ENCODE results near the gene CTNNB1. TPM values are rescaled to one million over a fixed set of nuclear protein-coding genes. Genes with fewer than 3 reads are reported as not detected.
A peak's percentile ranks its signal among the peaks of the same experiment; 100 is the strongest.

The CTNNB1 gene
- total RNA-seq, 3 donors from 2014 or later (not counting 1 experiment from before 2014, with no cell fraction given): 213 to 258 (median 230) TPM

- H3K27me3 Mint-ChIP-seq (ENCODE audit: low read depth in 2 of 2): no peaks in the 10 kb centered on the region
- TF ChIP-seq CTCF (IDR thresholded peaks at IDR 0.05): no peak
- H3K27ac Mint-ChIP-seq: peak overlapping the region; percentile 43 to 70
- Histone ChIP-seq H3K27me3 (ENCODE audit: control insufficient read depth, insufficient read depth, low read length) (no peaks in the 10 kb centered on the region), H3K4me3 (ENCODE audit: low read length) (no peak overlapping the region), H3K9me3 (ENCODE audit: control insufficient read depth, insufficient read depth, low read length) (no peaks in the 10 kb centered on the region), H3K36me3 (ENCODE audit: control insufficient read depth, insufficient read depth, low read length) (peaks cover 45% of the 10 kb centered on the region), H3K4me1 (ENCODE audit: control insufficient read depth, insufficient read depth, low read length) (no peaks in the 10 kb centered on the region), H3K27ac (ENCODE audit: low read length) (no peak overlapping the region)
- intact Hi-C loops (cut with micrococcal nuclease): no loop called here
- H3K4me3 Mint-ChIP-seq: no peak overlapping the region
- no peaks in the 10 kb centered on the region for H3K9me3 Mint-ChIP-seq
- 94% methylated on average over 7 of the region's 7 CpGs for WGBS (ENCODE audit: insufficient coverage)
- peaks cover 10 to 22% of the 10 kb centered on the region in 2 donors for H3K4me1 Mint-ChIP-seq
- H3K36me3 Mint-ChIP-seq: peaks cover 35% of the 10 kb centered on the region
- DNase-seq (no peak), ATAC-seq (no peak)
These were observed 42.7 kb downstream of the CTNNB1 start for GRCh38 chr3:41241800-41242571.

GRCh38 chr3:41243183-41243582 is 43.9 kb downstream of the CTNNB1 start:
- H3K27ac ChIP-seq (ENCODE audit: low read length): no peak overlapping the region
- H3K27ac Mint-ChIP-seq: peak overlapping the region; percentile 43 to 70

GRCh38 chr3:41244620-41245336 is 45.5 kb downstream of the CTNNB1 start:
- Histone ChIP-seq H3K9me3 (ENCODE audit: control insufficient read depth, insufficient read depth, low read length) (no peaks in the 10 kb centered on the region), H3K4me1 (ENCODE audit: control insufficient read depth, insufficient read depth, low read length) (no peaks in the 10 kb centered on the region), H3K27me3 (ENCODE audit: control insufficient read depth, insufficient read depth, low read length) (no peaks in the 10 kb centered on the region), H3K4me3 (ENCODE audit: low read length) (no peak overlapping the region), H3K27ac (ENCODE audit: low read length) (no peak overlapping the region), H3K36me3 (ENCODE audit: control insufficient read depth, insufficient read depth, low read length) (peaks cover 20% of the 10 kb centered on the region)
- H3K4me1 Mint-ChIP-seq: peaks cover 10 to 22% of the 10 kb centered on the region in 2 donors
- H3K36me3 Mint-ChIP-seq: peaks cover 8% of the 10 kb centered on the region
- H3K27me3 Mint-ChIP-seq (ENCODE audit: low read depth in 2 of 2): no peaks in the 10 kb centered on the region
- TF ChIP-seq CTCF (IDR thresholded peaks at IDR 0.05): no peak
- WGBS (ENCODE audit: insufficient coverage): 96% methylated on average over 5 of the region's 6 CpGs
- ATAC-seq (peak in 1 of 3 donors; percentile 16), DNase-seq (no peak)
- no peaks in the 10 kb centered on the region for H3K9me3 Mint-ChIP-seq
- intact Hi-C loops (cut with micrococcal nuclease): no loop called here
- H3K27ac Mint-ChIP-seq: peak overlapping the region; percentile 54 to 70
- no peak overlapping the region for H3K4me3 Mint-ChIP-seq

More at GRCh38 chr3:41243183-41243582, 43.9 kb downstream of the CTNNB1 start:
- Mint-ChIP-seq H3K36me3 (peaks cover 23% of the 10 kb centered on the region), H3K27me3 (ENCODE audit: low read depth in 2 of 2) (no peaks in the 10 kb centered on the region), H3K4me3 (no peak overlapping the region), H3K4me1 (peaks cover 10 to 22% of the 10 kb centered on the region in 2 donors), H3K9me3 (no peaks in the 10 kb centered on the region)
- H3K4me1 ChIP-seq (ENCODE audit: control insufficient read depth, insufficient read depth, low read length): no peaks in the 10 kb centered on the region
- ATAC-seq: peak in 1 of 3 donors; percentile 12
- TF ChIP-seq CTCF (IDR thresholded peaks at IDR 0.05): no peak
- WGBS (ENCODE audit: insufficient coverage): 98% methylated on average over 2 of the region's 2 CpGs
- H3K36me3 ChIP-seq (ENCODE audit: control insufficient read depth, insufficient read depth, low read length): peaks cover 34% of the 10 kb centered on the region
- no peak for DNase-seq
- no peak overlapping the region for H3K4me3 ChIP-seq (ENCODE audit: low read length)
- no peaks in the 10 kb centered on the region for H3K27me3 ChIP-seq (ENCODE audit: control insufficient read depth, insufficient read depth, low read length)
- no peaks in the 10 kb centered on the region for H3K9me3 ChIP-seq (ENCODE audit: control insufficient read depth, insufficient read depth, low read length)
- intact Hi-C loops (cut with micrococcal nuclease): no loop called here
